Fibroblast of gingiva (primary cell): ENCODE measurements around the gene FAM219B.
"Not testable (repeated sequence)": the region's sequence is repeated elsewhere in the genome, so short reads cannot be mapped to it uniquely, and the experiment has no call there.

ENCODE experiments used
- DNase-seq: peaks from one replicate; pipeline ENCODE4 v3.0.0-alpha.2; 2011; ENCODE audit warnings: low read depth

Gene FAM219B

GRCh38 chr15:74903676-74904075 is 3.0 kb downstream of the FAM219B start:
- DNase-seq, result no peak

GRCh38 chr15:74902295-74903075 is 4.2 kb downstream of the FAM219B start:
- DNase-seq, result no peak

- DNase-seq, result peak; percentile 53
Observed at GRCh38 chr15:74901612-74902063, 5.0 kb downstream of the FAM219B start.

- no peak for DNase-seq
Observed at GRCh38 chr15:74897300-74897701, 9.3 kb downstream of the FAM219B start.

- no peak for DNase-seq
Observed at GRCh38 chr15:74896316-74896715, 10.3 kb downstream of the FAM219B start.

GRCh38 chr15:74895830-74896229 is 10.8 kb downstream of the FAM219B start:
- no peak for DNase-seq

- DNase-seq, result not testable (repeated sequence)
Observed at GRCh38 chr15:74894383-74894782, 12.3 kb downstream of the FAM219B start.

GRCh38 chr15:74893627-74894026 is 13.0 kb downstream of the FAM219B start:
- no peak for DNase-seq

- DNase-seq, result no peak
Observed at GRCh38 chr15:74892931-74893330, 13.7 kb downstream of the FAM219B start.

- DNase-seq, result no peak
Observed at GRCh38 chr15:74892313-74892712, 14.3 kb downstream of the FAM219B start.

- DNase-seq, result no peak
Observed at GRCh38 chr15:74891469-74891868, 15.2 kb downstream of the FAM219B start.

GRCh38 chr15:74890665-74890960 is 16.0 kb downstream of the FAM219B start:
- DNase-seq, result no peak

- peak; percentile 68 for DNase-seq
Observed at GRCh38 chr15:74889883-74890664, 16.6 kb downstream of the FAM219B start, which contains the start of gene MPI. MPI (plus strand) TSS chr15:74890042; CDS start chr15:74890074, 32 bp downstream.

- no peak for DNase-seq
Observed at GRCh38 chr15:74889390-74889882, 17.2 kb downstream of the FAM219B start.

GRCh38 chr15:74888716-74889115 is 17.9 kb downstream of the FAM219B start:
- DNase-seq, result no peak

- DNase-seq, result not testable (repeated sequence)
Observed at GRCh38 chr15:74887537-74888193, 19.0 kb downstream of the FAM219B start.

- DNase-seq, result no peak
Observed at GRCh38 chr15:74885461-74885860, 21.2 kb downstream of the FAM219B start.

GRCh38 chr15:74884428-74885223 is 22.0 kb downstream of the FAM219B start:
- no peak for DNase-seq

GRCh38 chr15:74882528-74882927 is 24.1 kb downstream of the FAM219B start:
- no peak for DNase-seq

GRCh38 chr15:74878273-74878672 is 28.4 kb downstream of the FAM219B start:
- no peak for DNase-seq

- DNase-seq, result no peak
Observed at GRCh38 chr15:74873756-74874424, 32.8 kb downstream of the FAM219B start.
